CD14-positive monocyte (primary cell): ENCODE results near the gene RAB31. TPM values are rescaled to one million over a fixed set of nuclear protein-coding genes. Genes with fewer than 3 reads are reported as not detected.

Experiments
- DNase-seq, 3 donors: peaks; one replicate each; pipeline ENCODE4 v3.0.0-alpha.2; 2011 to 2022
- H2AFZ ChIP-seq: 2 replicates; pipeline ENCODE4 v1.6.0; 2012; ENCODE audit warnings: mild to moderate bottlenecking, low read depth, low read length, inconsistent platforms; ENCODE audit not compliant: insufficient read depth, poor library complexity, severe bottlenecking
- H3K27ac ChIP-seq, 2 donors: 1 replicate in 1 of 2; 2 replicates in 1 of 2; pipeline ENCODE4 v1.5.1; 2012 to 2013; ENCODE audit warnings: low read length in 2 of 2, control low read depth in 1 of 2, inconsistent platforms in 1 of 2, low read depth in 1 of 2, mild to moderate bottlenecking in 1 of 2
- H3K27me3 ChIP-seq, 2 donors: one replicate each; pipeline versions ENCODE4 v1.6.0 to v1.6.1; 2011 to 2013; ENCODE audit warnings: low read length in 2 of 2; ENCODE audit not compliant: control insufficient read depth in 2 of 2, insufficient read depth in 2 of 2
- H3K36me3 ChIP-seq, 2 donors: replicated peaks in 1 of 2; 1 replicate in 1 of 2; 2 replicates in 1 of 2; pipeline versions ENCODE4 v1.5.1 to v1.6.1; 2012 to 2013; ENCODE audit warnings: low read length in 2 of 2, control low read depth in 1 of 2, inconsistent platforms in 1 of 2, mild to moderate bottlenecking in 1 of 2; ENCODE audit not compliant: insufficient read depth in 2 of 2, control insufficient read depth in 1 of 2
- H3K4me1 ChIP-seq, 2 donors: 1 replicate in 1 of 2; 2 replicates in 1 of 2; pipeline versions ENCODE4 v1.5.1 to v1.6.1; 2012 to 2013; ENCODE audit warnings: low read length in 2 of 2, control low read depth in 1 of 2, inconsistent platforms in 1 of 2, mild to moderate bottlenecking in 1 of 2, moderate library complexity in 1 of 2; ENCODE audit not compliant: insufficient read depth in 2 of 2, control insufficient read depth in 1 of 2
- H3K4me2 ChIP-seq: replicated peaks from 2 replicates; pipeline ENCODE3; 2012; ENCODE audit warnings: low read length, moderate library complexity, mild to moderate bottlenecking; ENCODE audit not compliant: poor library complexity, severe bottlenecking; ENCODE audit errors: extremely low read depth
- H3K4me3 ChIP-seq, 3 experiments: fragments of 200-600 bp in 1 of 3; sonication (generic) in 1 of 3; replicated peaks in 1 of 3; 1 replicate in 2 of 3; 2 replicates in 1 of 3; pipeline ENCODE4 v1.5.1; 2011 to 2013; ENCODE audit warnings: low read length in 3 of 3, mild to moderate bottlenecking in 3 of 3, control low read depth in 2 of 3, low read depth in 2 of 3, inconsistent platforms in 1 of 3, moderate library complexity in 1 of 3
- H3K79me2 ChIP-seq: 2 replicates; pipeline ENCODE4 v1.6.0; 2012; ENCODE audit warnings: mild to moderate bottlenecking, control low read depth, inconsistent platforms, low read length, moderate library complexity; ENCODE audit not compliant: insufficient read depth
- H3K9ac ChIP-seq: 2 replicates; pipeline ENCODE4 v1.6.0; 2017; ENCODE audit warnings: low read length, mild to moderate bottlenecking; ENCODE audit not compliant: insufficient read depth, poor library complexity, severe bottlenecking
- H3K9me3 ChIP-seq, 2 donors: replicated peaks in 1 of 2; 1 replicate in 1 of 2; 2 replicates in 1 of 2; pipeline versions ENCODE4 v1.5.1 to v1.6.1; 2012 to 2013; ENCODE audit warnings: low read length in 2 of 2, control low read depth in 1 of 2; ENCODE audit not compliant: control insufficient read depth in 1 of 2, insufficient read depth in 1 of 2
- H4K20me1 ChIP-seq: 2 replicates; pipeline ENCODE4 v1.6.0; 2012; ENCODE audit warnings: mild to moderate bottlenecking, low read length, control low read depth, moderate library complexity; ENCODE audit not compliant: insufficient read depth
- H3K27ac Mint-ChIP-seq, 7 donors: one replicate each; pipeline ENCODE4 v1.8.0; 2020; ENCODE audit warnings: mild to moderate bottlenecking in 7 of 7, mixed read lengths in 7 of 7, moderate library complexity in 6 of 7, inconsistent platforms in 2 of 7
- H3K27me3 Mint-ChIP-seq, 3 donors: one replicate each; pipeline ENCODE4 v1.8.0; 2021 to 2022; ENCODE audit warnings: low read depth in 3 of 3, mild to moderate bottlenecking in 3 of 3, mixed read lengths in 3 of 3, moderate library complexity in 3 of 3, inconsistent platforms in 1 of 3
- H3K36me3 Mint-ChIP-seq, 2 donors: one replicate each; pipeline ENCODE4 v1.8.0; 2020; ENCODE audit warnings: mixed read lengths in 2 of 2, inconsistent platforms in 1 of 2, mild to moderate bottlenecking in 1 of 2
- H3K4me1 Mint-ChIP-seq: one replicate; pipeline ENCODE4 v1.8.0; 2020; ENCODE audit warnings: mild to moderate bottlenecking, mixed read lengths
- H3K4me3 Mint-ChIP-seq, 2 donors: one replicate each; pipeline ENCODE4 v1.8.0; 2020; ENCODE audit warnings: mild to moderate bottlenecking in 2 of 2, mixed read lengths in 2 of 2, moderate library complexity in 1 of 2
- H3K9me3 Mint-ChIP-seq, 7 donors: one replicate each; pipeline ENCODE4 v1.8.0; 2020 to 2022; ENCODE audit warnings: mixed read lengths in 7 of 7, mild to moderate bottlenecking in 6 of 7, moderate library complexity in 6 of 7, inconsistent platforms in 2 of 7
- WGBS: methylation state at CpG from one replicate; pipeline ENCODE4 v1.1.5; 2013; ENCODE audit warnings: missing lambda C conversion rate; ENCODE audit not compliant: insufficient coverage; 5-methylcytosine and 5-hydroxymethylcytosine counted together
- intact Hi-C, 2 donors: fragments of 100-400 bp; cut with micrococcal nuclease; formaldehyde crosslinking; loops; one replicate each; pipeline versions ENCODE4 v1.15.0 to v1.15.1; 2023
- polyA plus RNA-seq, 3 donors: library from polyadenylated mRNA; depleted of rRNA in 1 of 3; unstranded in 2 of 3; stranded (reverse) in 1 of 3; fragments of 300-500 nt in 2 of 3; fragments of >200 nt in 1 of 3; fragmentation: Illumina TruSeq in 2 of 3; gene quantifications; 1 replicate in 2 of 3; 2 replicates in 1 of 3; pipeline ENCODE4 v1.2.3, GENCODE V29; 2012 to 2021
- TF ChIP-seq, protein P1 (sequence below): fragments of 200-600 bp; IDR thresholded peaks from one replicate; pipeline ENCODE4 v1.8.0; 2022; ENCODE audit warnings: antibody characterized with exemption, mild to moderate bottlenecking

RAB31 gene
- polyA plus RNA-seq, 3 donors = 106 to 367 (median 348) TPM

DNA sequence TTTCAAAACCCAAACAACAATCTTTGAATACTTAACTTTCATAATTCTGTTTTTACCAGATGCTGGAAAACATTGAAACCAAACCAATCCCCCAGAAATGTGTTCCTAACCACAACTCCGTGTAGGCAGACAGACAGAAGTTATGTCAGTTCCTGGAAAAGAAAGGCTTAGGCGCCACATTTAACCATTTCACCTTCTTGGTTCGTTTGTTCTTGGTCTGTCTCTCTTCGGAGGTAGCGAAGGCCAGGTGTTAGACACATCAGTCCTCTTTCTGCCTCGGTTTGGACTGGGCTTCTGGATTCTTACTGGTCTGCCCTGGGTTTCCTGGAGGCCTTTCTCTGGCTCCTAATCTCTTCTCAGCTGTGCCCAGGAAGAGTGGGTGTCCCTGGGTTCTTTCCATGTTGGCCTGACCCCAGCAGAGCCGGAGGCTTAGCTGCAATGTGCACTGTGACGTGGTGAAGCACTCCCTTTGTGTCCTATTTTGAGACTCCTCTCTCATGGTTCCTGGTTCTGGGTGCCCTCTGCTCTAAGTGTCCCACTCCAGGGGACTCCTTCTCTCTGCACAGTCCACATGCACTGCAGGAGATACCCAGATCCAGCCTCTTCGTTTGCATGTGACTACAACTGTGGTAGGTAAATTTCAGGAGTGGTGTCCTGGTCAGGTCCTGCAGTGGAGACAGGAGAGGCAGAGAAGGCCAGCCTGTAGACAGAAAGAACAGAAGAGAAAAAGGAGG, 23.1 kb upstream of the RAB31 start:
- Mint-ChIP-seq H3K27ac (peak overlapping the region; percentile 65 to 92 (median 75)), H3K4me3 (peak overlapping the region; percentile 43 to 48), H3K9me3 (peaks cover 0 to 2% (median 0%) of the 10 kb centered on the region in 7 donors), H3K27me3 (peaks cover 0 to 5% (median 4%) of the 10 kb centered on the region in 3 donors), H3K36me3 (no peaks in the 10 kb centered on the region), H3K4me1 (peaks cover 32% of the 10 kb centered on the region)
- TF ChIP-seq, protein P1, sequence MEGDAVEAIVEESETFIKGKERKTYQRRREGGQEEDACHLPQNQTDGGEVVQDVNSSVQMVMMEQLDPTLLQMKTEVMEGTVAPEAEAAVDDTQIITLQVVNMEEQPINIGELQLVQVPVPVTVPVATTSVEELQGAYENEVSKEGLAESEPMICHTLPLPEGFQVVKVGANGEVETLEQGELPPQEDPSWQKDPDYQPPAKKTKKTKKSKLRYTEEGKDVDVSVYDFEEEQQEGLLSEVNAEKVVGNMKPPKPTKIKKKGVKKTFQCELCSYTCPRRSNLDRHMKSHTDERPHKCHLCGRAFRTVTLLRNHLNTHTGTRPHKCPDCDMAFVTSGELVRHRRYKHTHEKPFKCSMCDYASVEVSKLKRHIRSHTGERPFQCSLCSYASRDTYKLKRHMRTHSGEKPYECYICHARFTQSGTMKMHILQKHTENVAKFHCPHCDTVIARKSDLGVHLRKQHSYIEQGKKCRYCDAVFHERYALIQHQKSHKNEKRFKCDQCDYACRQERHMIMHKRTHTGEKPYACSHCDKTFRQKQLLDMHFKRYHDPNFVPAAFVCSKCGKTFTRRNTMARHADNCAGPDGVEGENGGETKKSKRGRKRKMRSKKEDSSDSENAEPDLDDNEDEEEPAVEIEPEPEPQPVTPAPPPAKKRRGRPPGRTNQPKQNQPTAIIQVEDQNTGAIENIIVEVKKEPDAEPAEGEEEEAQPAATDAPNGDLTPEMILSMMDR = no peak
- intact Hi-C loops = no loop called here
- DNase-seq = no peak
- H3K4me1 ChIP-seq = peaks cover 20 to 21% of the 10 kb centered on the region in 2 donors
- H3K4me2 ChIP-seq = peak overlapping the region; percentile 57
- peak overlapping the region; percentile 64 for H2AFZ ChIP-seq
- H3K9ac ChIP-seq = peak overlapping the region; percentile 6
- H3K27me3 ChIP-seq = no peaks in the 10 kb centered on the region
- H3K36me3 ChIP-seq = no peaks in the 10 kb centered on the region
- H3K4me3 ChIP-seq = peak overlapping the region in 1 of 3 experiments; percentile 30
- H3K9me3 ChIP-seq = peaks cover 0 to 4% of the 10 kb centered on the region in 2 donors
- no peaks in the 10 kb centered on the region for H4K20me1 ChIP-seq
- no peaks in the 10 kb centered on the region for H3K79me2 ChIP-seq
- peak overlapping the region in 1 of 2 donors; percentile 30 for H3K27ac ChIP-seq
- WGBS = 22% methylated on average over 8 of the region's 9 CpGs

DNA sequence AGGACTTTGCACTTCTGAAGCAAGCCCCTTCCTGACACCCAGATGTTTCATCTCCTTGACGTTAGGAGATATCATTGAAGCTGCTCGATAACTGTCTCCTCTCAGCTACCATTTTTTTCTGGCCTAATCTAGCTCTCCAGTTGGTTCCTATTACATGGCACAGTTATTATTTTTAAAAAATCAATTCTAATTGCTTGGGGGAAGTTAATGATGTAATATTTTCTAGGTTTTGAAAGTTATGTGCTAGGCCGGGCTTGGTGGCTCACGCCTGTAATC, 22.5 kb upstream of the RAB31 start:
- Histone ChIP-seq H3K4me3 (no peak overlapping the region), H3K9me3 (peaks cover 0 to 4% of the 10 kb centered on the region in 2 donors), H3K36me3 (no peaks in the 10 kb centered on the region), H3K4me2 (no peak overlapping the region), H3K9ac (no peak overlapping the region), H2AFZ (peak overlapping the region; percentile 64), H3K79me2 (no peaks in the 10 kb centered on the region), H4K20me1 (no peaks in the 10 kb centered on the region), H3K4me1 (peaks cover 20 to 21% of the 10 kb centered on the region in 2 donors), H3K27me3 (no peaks in the 10 kb centered on the region), H3K27ac (no peak overlapping the region)
- H3K4me3 Mint-ChIP-seq = no peak overlapping the region
- WGBS = no CpG with 5 or more reads among the region's 4 CpGs
- intact Hi-C loops = no loop called here
- peaks cover 32% of the 10 kb centered on the region for H3K4me1 Mint-ChIP-seq
- no peak for DNase-seq
- H3K9me3 Mint-ChIP-seq = peaks cover 0 to 2% (median 0%) of the 10 kb centered on the region in 7 donors
- TF ChIP-seq, protein P1 = no peak
- H3K27ac Mint-ChIP-seq = peak overlapping the region in 1 of 7 donors; percentile 74
- H3K36me3 Mint-ChIP-seq = no peaks in the 10 kb centered on the region
- H3K27me3 Mint-ChIP-seq = peaks cover 0 to 5% (median 4%) of the 10 kb centered on the region in 3 donors
